GM19193 (cell line): ENCODE measurements around the gene GCLC.

Source experiments
- POLR2A ChIP-seq: IDR thresholded peaks from 4 replicates; pipeline ENCODE4 v1.6.1; 2011; ENCODE audit not compliant: insufficient read depth, insufficient read length; ENCODE audit errors: extremely low read depth

GCLC gene

DNA sequence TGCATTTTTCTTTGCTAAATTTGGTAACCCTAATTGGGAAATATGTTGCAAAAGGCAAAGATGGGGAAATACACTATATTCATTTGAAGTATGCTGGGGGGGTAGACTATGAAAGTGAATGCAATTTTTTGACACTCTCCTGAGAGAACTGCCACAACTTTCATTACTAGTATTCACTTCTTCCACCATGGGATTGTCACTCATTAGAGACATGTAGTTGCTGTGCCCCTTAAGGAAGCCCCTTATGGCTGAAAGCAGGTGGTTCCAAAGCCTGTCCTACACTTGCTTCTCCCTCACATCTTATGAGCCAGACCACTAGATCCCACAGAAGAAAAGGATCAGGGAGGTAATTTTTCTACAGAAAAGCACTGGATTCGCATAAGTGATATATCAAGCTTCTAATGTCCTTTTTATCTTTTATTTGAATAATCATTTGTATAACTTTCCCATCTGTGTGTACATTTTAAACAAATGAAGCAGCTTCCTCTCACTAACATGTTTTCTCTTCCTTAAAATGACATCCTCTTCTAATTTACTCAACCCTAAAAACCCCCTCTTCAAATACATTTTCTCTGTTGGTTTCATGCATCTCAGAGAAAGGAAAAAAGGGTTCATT is 83.8 kb downstream of the GCLC start:
- no peak for TF ChIP-seq POLR2A

DNA sequence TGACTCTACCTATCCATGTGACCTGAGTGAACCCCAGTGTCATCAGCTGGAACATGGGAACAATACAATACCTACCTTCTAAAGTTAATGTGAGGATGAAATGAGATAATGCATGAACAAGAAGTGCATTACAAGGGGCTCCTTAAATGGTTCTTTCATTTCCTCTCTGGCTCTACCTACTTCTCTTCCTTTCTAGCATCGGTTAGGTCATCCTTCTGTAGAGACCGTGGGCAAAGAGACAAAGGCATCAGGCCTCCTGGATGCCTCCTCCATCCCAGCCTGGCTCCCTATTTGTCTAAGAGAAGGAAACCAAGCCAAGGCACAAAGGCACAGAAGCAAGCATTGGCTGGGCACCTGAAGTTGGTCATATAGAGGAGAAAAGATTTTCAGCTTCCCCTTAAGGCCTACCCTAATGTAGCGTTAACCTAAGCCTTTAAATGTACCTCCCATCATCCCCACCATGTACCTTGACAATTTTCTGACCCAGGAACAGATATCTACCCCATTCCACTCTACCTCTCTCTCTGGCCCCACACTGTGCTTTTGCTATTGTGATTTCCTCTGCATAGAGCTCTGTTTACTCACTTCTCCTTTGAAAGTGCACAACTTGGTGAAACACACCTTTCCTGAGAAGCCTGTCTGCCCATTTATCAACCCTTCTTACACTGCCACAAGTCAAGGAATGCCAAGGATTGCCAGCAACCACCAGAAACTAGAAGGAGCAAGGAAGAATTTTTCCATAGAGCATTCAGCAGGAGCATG is 86.6 kb downstream of the GCLC start:
- no peak for TF ChIP-seq POLR2A

DNA sequence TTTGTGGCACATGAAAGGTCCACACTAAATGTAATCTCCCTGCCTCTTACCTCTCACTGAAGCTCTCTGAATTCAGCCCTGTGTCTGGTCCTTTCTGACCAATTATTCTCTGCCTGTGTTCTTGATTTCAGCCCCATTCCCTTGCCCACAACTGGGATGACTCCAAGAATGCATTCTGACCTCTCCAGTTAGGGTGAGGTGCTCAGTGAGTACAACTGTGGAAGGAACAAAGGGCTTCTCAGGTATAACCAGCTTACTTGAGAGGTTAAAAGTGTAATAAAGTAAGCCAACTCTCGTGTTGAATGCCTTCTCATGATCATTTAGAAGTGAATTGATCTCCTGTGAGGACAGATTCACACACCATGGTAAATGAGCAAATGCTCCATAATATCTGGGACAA is 88.1 kb downstream of the GCLC start:
- TF ChIP-seq POLR2A, result no peak

DNA sequence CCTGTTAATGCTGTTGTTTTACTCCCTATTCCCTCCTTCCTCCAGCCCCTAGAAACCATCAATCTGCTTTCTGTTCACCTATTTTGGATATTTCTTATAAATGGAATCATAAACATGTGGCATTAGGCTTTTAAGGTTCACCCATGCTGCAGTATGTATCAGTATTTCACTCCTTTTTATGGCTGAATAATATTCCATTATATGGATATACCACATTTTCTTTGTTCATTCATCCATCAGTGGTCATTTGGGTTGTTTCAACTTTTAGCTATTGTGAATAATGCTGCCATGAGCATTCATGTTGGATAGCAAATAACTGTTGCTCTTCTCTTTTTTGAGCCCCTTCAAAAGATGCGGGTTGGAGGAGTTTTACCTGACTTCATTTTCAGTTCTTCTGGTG is 89.2 kb downstream of the GCLC start:
- TF ChIP-seq POLR2A, result no peak

DNA sequence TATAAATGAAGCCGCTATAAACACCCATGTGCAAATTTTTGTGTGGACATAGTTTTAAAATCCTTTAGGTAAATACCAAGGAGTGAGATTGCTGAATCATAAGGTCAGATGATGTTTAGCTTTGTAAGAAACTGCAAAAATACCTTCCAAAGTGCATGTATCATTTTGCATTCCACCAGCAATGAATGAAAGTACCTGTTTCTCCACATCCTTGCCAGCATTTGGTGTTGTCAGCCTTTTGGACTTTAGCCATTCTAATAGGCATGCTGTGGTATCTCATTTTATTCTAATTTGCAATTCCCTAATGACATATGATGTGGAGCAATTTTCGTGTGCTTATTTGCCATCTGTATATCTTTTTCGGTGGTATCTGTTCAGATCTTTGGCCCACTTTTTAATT is 93.7 kb downstream of the GCLC start:
- no peak for TF ChIP-seq POLR2A

DNA sequence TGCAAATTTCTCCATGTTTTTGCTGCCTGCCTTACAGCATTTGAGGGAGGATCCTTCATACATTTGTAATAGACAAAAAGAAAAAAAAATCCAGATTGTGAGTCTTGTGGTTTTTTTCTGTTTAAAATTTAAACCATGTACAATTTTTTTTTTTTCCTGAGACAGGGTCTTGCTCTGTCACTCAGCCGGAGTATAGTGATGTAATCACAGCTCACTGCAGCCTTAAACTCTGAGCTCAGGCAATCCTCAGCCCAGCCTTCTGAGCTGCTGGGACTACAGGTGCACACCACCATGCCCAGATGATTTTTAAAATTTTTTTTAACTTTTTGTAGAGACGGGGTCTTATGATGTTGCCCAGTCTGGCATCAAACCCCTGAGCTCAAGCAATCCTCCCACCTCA is 97.0 kb downstream of the GCLC start:
- TF ChIP-seq POLR2A, result no peak
